ENCODE measurements around the gene ZYX. TPM values are rescaled to one million over a fixed set of nuclear protein-coding genes. Genes with fewer than 3 reads are reported as not detected.

The ZYX gene
- polyA plus RNA-seq, 1 donor from 2014 or later = 10.0 TPM

DNA sequence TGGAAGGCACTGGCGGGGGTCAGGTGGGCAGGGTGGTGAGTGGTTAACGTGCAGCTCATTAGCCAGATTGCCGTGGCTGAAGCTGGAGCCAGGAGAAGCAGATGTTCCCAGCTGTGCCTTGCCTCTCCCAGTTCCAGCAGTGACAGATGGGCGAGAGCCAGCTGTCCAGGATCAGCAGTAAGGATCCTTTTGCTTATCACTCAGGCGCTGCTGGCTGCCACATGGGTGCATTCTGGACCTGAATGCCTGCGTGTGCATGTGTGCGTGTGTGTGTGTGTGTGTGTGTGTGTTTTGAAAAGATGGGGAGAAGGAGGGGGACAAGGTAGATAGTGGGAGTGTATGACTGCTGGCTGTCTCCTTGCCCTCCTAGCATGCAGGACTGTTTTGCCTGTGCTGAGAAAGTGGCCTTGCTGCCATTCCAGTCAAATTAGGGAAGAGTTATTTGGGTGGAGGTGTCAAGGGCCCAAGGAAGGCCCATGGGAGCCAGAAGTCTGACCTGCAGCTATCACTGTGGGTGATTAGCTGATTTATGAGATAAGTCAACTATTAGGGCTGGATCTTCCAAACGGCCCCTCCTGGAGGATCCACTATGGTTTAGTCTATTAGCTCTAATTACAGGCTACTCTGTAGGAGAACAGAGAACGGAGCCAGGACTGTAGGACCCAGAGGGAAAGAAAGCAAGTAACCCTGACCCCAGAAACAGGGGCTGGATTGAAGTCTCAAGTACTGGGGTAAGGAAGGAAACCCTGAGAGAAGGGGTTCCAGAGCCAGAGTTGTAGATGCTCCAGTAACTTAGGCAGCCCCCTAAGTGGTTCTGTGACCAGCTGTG, 24.2 kb downstream of the ZYX start:
- H2AFZ ChIP-seq (ENCODE audit: low read depth, low read length) = no peak overlapping the region
- H4K20me1 ChIP-seq (ENCODE audit: insufficient read depth) = no peaks in the 10 kb centered on the region
- H3K9me3 ChIP-seq (ENCODE audit: low read length) = no peaks in the 10 kb centered on the region
- TF ChIP-seq, protein P1, sequence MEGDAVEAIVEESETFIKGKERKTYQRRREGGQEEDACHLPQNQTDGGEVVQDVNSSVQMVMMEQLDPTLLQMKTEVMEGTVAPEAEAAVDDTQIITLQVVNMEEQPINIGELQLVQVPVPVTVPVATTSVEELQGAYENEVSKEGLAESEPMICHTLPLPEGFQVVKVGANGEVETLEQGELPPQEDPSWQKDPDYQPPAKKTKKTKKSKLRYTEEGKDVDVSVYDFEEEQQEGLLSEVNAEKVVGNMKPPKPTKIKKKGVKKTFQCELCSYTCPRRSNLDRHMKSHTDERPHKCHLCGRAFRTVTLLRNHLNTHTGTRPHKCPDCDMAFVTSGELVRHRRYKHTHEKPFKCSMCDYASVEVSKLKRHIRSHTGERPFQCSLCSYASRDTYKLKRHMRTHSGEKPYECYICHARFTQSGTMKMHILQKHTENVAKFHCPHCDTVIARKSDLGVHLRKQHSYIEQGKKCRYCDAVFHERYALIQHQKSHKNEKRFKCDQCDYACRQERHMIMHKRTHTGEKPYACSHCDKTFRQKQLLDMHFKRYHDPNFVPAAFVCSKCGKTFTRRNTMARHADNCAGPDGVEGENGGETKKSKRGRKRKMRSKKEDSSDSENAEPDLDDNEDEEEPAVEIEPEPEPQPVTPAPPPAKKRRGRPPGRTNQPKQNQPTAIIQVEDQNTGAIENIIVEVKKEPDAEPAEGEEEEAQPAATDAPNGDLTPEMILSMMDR (IDR thresholded peaks at IDR 0.05; ENCODE audit: poor library complexity, severe bottlenecking) = no peak
- TF ChIP-seq, protein P2, sequence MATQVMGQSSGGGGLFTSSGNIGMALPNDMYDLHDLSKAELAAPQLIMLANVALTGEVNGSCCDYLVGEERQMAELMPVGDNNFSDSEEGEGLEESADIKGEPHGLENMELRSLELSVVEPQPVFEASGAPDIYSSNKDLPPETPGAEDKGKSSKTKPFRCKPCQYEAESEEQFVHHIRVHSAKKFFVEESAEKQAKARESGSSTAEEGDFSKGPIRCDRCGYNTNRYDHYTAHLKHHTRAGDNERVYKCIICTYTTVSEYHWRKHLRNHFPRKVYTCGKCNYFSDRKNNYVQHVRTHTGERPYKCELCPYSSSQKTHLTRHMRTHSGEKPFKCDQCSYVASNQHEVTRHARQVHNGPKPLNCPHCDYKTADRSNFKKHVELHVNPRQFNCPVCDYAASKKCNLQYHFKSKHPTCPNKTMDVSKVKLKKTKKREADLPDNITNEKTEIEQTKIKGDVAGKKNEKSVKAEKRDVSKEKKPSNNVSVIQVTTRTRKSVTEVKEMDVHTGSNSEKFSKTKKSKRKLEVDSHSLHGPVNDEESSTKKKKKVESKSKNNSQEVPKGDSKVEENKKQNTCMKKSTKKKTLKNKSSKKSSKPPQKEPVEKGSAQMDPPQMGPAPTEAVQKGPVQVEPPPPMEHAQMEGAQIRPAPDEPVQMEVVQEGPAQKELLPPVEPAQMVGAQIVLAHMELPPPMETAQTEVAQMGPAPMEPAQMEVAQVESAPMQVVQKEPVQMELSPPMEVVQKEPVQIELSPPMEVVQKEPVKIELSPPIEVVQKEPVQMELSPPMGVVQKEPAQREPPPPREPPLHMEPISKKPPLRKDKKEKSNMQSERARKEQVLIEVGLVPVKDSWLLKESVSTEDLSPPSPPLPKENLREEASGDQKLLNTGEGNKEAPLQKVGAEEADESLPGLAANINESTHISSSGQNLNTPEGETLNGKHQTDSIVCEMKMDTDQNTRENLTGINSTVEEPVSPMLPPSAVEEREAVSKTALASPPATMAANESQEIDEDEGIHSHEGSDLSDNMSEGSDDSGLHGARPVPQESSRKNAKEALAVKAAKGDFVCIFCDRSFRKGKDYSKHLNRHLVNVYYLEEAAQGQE (IDR thresholded peaks at IDR 0.05; ENCODE audit: borderline replicate concordance) = no peak
- TF ChIP-seq EP300 (conservative IDR thresholded peaks at IDR 0.05; ENCODE audit: poor library complexity, severe bottlenecking) = no peak
- no peak overlapping the region for H3K4me2 ChIP-seq (ENCODE audit: low read length)
- H3F3A ChIP-seq (ENCODE audit: insufficient read depth, low read length, poor library complexity, severe bottlenecking) = no peaks in the 10 kb centered on the region
- peaks cover 8% of the 10 kb centered on the region for H3K27me3 ChIP-seq (ENCODE audit: insufficient read depth, low read depth, low read length)
- no peaks in the 10 kb centered on the region for H3K79me2 ChIP-seq (replicated peaks; ENCODE audit: insufficient read depth, low read length)
- no peak overlapping the region for H3K4me3 ChIP-seq (ENCODE audit: low read length)
- no peaks in the 10 kb centered on the region for H3K9me2 ChIP-seq (ENCODE audit: insufficient read depth, low read length)
- no peak overlapping the region for H3K9ac ChIP-seq (ENCODE audit: low read length)
- H3K36me3 ChIP-seq (ENCODE audit: insufficient read depth, low read length) = no peaks in the 10 kb centered on the region
- H3K27ac ChIP-seq (ENCODE audit: low read length) = no peak overlapping the region

GRCh38 chr7:143406002-143406357, 24.8 kb downstream of the ZYX start:
- H3K9me2 ChIP-seq (ENCODE audit: insufficient read depth, low read length) = no peaks in the 10 kb centered on the region
- no peaks in the 10 kb centered on the region for H3K79me2 ChIP-seq (replicated peaks; ENCODE audit: insufficient read depth, low read length)
- H3F3A ChIP-seq (ENCODE audit: insufficient read depth, low read length, poor library complexity, severe bottlenecking) = no peaks in the 10 kb centered on the region
- no peak overlapping the region for H3K4me2 ChIP-seq (ENCODE audit: low read length)
- H4K20me1 ChIP-seq (ENCODE audit: insufficient read depth) = no peaks in the 10 kb centered on the region
- no peak overlapping the region for H3K27ac ChIP-seq (ENCODE audit: low read length)
- no peaks in the 10 kb centered on the region for H3K9me3 ChIP-seq (ENCODE audit: low read length)
- no peak overlapping the region for H3K9ac ChIP-seq (ENCODE audit: low read length)
- no peak overlapping the region for H3K4me3 ChIP-seq (ENCODE audit: low read length)
- no peaks in the 10 kb centered on the region for H3K36me3 ChIP-seq (ENCODE audit: insufficient read depth, low read length)
- no peak for TF ChIP-seq POLR2AphosphoS5 (IDR thresholded peaks at IDR 0.05)
- TF ChIP-seq EZH2 (IDR thresholded peaks at IDR 0.05; ENCODE audit: borderline replicate concordance, insufficient read depth, low read length, poor library complexity, severe bottlenecking) = no peak
- no peak for TF ChIP-seq EP300 (conservative IDR thresholded peaks at IDR 0.05; ENCODE audit: poor library complexity, severe bottlenecking)
- no peak for TF ChIP-seq TAF1 (IDR thresholded peaks at IDR 0.05; ENCODE audit: low read depth)
- no peak for TF ChIP-seq RAD21 (conservative IDR thresholded peaks at IDR 0.05)
- TF ChIP-seq, protein P1 (IDR thresholded peaks at IDR 0.05; ENCODE audit: poor library complexity, severe bottlenecking) = no peak
- TF ChIP-seq, protein P2 (IDR thresholded peaks at IDR 0.05; ENCODE audit: borderline replicate concordance) = no peak
- no peak for TF ChIP-seq SMC3 (conservative IDR thresholded peaks at IDR 0.05; ENCODE audit: poor library complexity)
- TF ChIP-seq MXI1 (conservative IDR thresholded peaks at IDR 0.05; ENCODE audit: poor library complexity, severe bottlenecking) = no peak
- H3K27me3 ChIP-seq (ENCODE audit: insufficient read depth, low read depth, low read length) = peaks cover 8% of the 10 kb centered on the region
- H2AFZ ChIP-seq (ENCODE audit: low read depth, low read length) = no peak overlapping the region
